SU-DHL-6 (cell line): ENCODE data around the gene CACFD1.

Source experiments
- H2AFZ ChIP-seq: fragments of 200-600 bp; sonication (generic); 2 replicates; pipeline ENCODE4 v1.6.1; 2014; ENCODE audit warnings: low read depth, mild to moderate bottlenecking, moderate library complexity, mixed read lengths, antibody characterized with exemption, low read length; ENCODE audit not compliant: severe bottlenecking
- H3F3A ChIP-seq: fragments of 200-600 bp; shearing (Covaris generic); 2 replicates; pipeline ENCODE4 v1.6.0; 2016; ENCODE audit warnings: antibody characterized with exemption, mild to moderate bottlenecking; ENCODE audit not compliant: insufficient read depth
- H3K27ac ChIP-seq: fragments of 200-600 bp; sonication (generic); 2 replicates; pipeline ENCODE4 v1.5.1; 2016; ENCODE audit warnings: low read depth, mild to moderate bottlenecking, low read length, moderate library complexity, mixed read lengths
- H3K27me3 ChIP-seq: fragments of 200-600 bp; sonication (generic), shearing (Covaris generic); 2 replicates; pipeline ENCODE4 v1.6.0; 2014; ENCODE audit warnings: mild to moderate bottlenecking, low read length
- H3K36me3 ChIP-seq: fragments of 200-600 bp; sonication (generic); 2 replicates; pipeline ENCODE4 v1.6.1; 2014; ENCODE audit warnings: mild to moderate bottlenecking, low read length, mixed read lengths
- H3K4me2 ChIP-seq: fragments of 300-600, 200-600 bp; shearing (Covaris generic), sonication (generic); 2 replicates; pipeline ENCODE4 v1.6.0; 2014; ENCODE audit warnings: low read length, low read depth, mild to moderate bottlenecking; ENCODE audit not compliant: poor library complexity, severe bottlenecking
- H3K4me3 ChIP-seq: fragments of 200-600 bp; sonication (generic); 2 replicates; pipeline ENCODE4 v1.5.1; 2014; ENCODE audit warnings: antibody characterized with exemption, low read length, mild to moderate bottlenecking, mixed read lengths; ENCODE audit not compliant: insufficient read depth, poor library complexity, severe bottlenecking
- H3K79me2 ChIP-seq: fragments of 200-600 bp; sonication (generic); 2 replicates; pipeline ENCODE4 v1.6.1; 2014; ENCODE audit warnings: mild to moderate bottlenecking, low read length, moderate library complexity; ENCODE audit not compliant: insufficient read depth
- H3K9ac ChIP-seq: fragments of 200-600 bp; sonication (generic); 2 replicates; pipeline ENCODE4 v1.7.0; 2014; ENCODE audit warnings: mild to moderate bottlenecking, low read length
- H3K9me2 ChIP-seq: fragments of 200-600 bp; sonication (generic); replicated peaks from 2 replicates; pipeline ENCODE4 v1.6.1; 2014; ENCODE audit warnings: low read length; ENCODE audit not compliant: insufficient read depth
- H3K9me3 ChIP-seq: fragments of 200-600 bp; sonication (generic); 2 replicates; pipeline ENCODE4 v1.6.1; 2014; ENCODE audit warnings: low read length, mixed read lengths; ENCODE audit not compliant: insufficient read depth
- H4K20me1 ChIP-seq: fragments of 200-600 bp; sonication (generic); 2 replicates; pipeline ENCODE4 v1.6.1; 2014; ENCODE audit warnings: low read depth, mild to moderate bottlenecking, antibody characterized with exemption, low read length, moderate library complexity, mixed read lengths
- EZH2phosphoT487 ChIP-seq: fragments of 200-600 bp; sonication (generic), shearing (Covaris generic); conservative IDR thresholded peaks from 2 replicates; pipeline ENCODE4 v1.6.1; 2018; ENCODE audit warnings: mild to moderate bottlenecking, antibody characterized with exemption, low read length, moderate library complexity, mixed read lengths
- TF ChIP-seq, protein P1 (sequence below): fragments of 200-600 bp; sonication (generic); IDR thresholded peaks from one replicate; pipeline ENCODE4 v1.5.1; 2017; ENCODE audit warnings: antibody characterized with exemption, mild to moderate bottlenecking, low read length, moderate library complexity; ENCODE audit not compliant: insufficient read depth, poor library complexity, severe bottlenecking

CACFD1 gene

GRCh38 chr9:133490865-133491655 is 31.3 kb downstream of the CACFD1 start:
- Histone ChIP-seq H3K9ac (no peak overlapping the region), H3K4me3 (no peak overlapping the region), H2AFZ (no peak overlapping the region), H3K27me3 (no peaks in the 10 kb centered on the region), H3K79me2 (no peaks in the 10 kb centered on the region), H3K4me2 (no peak overlapping the region), H3F3A (no peaks in the 10 kb centered on the region), H3K36me3 (no peaks in the 10 kb centered on the region), H4K20me1 (no peaks in the 10 kb centered on the region), H3K27ac (no peak overlapping the region), H3K9me2 (no peaks in the 10 kb centered on the region), H3K9me3 (no peaks in the 10 kb centered on the region)
- TF ChIP-seq, protein P1, sequence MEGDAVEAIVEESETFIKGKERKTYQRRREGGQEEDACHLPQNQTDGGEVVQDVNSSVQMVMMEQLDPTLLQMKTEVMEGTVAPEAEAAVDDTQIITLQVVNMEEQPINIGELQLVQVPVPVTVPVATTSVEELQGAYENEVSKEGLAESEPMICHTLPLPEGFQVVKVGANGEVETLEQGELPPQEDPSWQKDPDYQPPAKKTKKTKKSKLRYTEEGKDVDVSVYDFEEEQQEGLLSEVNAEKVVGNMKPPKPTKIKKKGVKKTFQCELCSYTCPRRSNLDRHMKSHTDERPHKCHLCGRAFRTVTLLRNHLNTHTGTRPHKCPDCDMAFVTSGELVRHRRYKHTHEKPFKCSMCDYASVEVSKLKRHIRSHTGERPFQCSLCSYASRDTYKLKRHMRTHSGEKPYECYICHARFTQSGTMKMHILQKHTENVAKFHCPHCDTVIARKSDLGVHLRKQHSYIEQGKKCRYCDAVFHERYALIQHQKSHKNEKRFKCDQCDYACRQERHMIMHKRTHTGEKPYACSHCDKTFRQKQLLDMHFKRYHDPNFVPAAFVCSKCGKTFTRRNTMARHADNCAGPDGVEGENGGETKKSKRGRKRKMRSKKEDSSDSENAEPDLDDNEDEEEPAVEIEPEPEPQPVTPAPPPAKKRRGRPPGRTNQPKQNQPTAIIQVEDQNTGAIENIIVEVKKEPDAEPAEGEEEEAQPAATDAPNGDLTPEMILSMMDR = no peak

DNA sequence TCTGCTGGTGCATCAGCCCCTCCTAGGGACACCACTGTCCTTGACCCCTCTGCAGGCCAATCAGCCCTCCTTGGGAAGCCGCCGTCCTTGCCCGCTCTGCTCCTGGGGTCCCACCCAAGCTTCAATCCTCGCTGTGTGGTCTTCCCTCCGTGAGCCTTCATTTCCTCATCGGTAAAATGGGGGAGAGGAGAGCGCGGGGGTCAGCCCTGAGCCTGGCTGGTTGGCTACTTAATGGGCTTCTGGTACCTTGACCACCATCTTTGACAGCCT is 31.8 kb downstream of the CACFD1 start:
- TF ChIP-seq, protein P1 = no peak
- TF ChIP-seq EZH2phosphoT487 = no peak
- Histone ChIP-seq H3K4me2 (no peak overlapping the region), H3K79me2 (no peaks in the 10 kb centered on the region), H3K27me3 (no peaks in the 10 kb centered on the region), H3K9me3 (no peaks in the 10 kb centered on the region), H3K9me2 (no peaks in the 10 kb centered on the region), H3K27ac (no peak overlapping the region), H4K20me1 (no peaks in the 10 kb centered on the region), H3F3A (no peaks in the 10 kb centered on the region), H3K4me3 (no peak overlapping the region), H3K36me3 (no peaks in the 10 kb centered on the region), H3K9ac (no peak overlapping the region), H2AFZ (no peak overlapping the region)

DNA sequence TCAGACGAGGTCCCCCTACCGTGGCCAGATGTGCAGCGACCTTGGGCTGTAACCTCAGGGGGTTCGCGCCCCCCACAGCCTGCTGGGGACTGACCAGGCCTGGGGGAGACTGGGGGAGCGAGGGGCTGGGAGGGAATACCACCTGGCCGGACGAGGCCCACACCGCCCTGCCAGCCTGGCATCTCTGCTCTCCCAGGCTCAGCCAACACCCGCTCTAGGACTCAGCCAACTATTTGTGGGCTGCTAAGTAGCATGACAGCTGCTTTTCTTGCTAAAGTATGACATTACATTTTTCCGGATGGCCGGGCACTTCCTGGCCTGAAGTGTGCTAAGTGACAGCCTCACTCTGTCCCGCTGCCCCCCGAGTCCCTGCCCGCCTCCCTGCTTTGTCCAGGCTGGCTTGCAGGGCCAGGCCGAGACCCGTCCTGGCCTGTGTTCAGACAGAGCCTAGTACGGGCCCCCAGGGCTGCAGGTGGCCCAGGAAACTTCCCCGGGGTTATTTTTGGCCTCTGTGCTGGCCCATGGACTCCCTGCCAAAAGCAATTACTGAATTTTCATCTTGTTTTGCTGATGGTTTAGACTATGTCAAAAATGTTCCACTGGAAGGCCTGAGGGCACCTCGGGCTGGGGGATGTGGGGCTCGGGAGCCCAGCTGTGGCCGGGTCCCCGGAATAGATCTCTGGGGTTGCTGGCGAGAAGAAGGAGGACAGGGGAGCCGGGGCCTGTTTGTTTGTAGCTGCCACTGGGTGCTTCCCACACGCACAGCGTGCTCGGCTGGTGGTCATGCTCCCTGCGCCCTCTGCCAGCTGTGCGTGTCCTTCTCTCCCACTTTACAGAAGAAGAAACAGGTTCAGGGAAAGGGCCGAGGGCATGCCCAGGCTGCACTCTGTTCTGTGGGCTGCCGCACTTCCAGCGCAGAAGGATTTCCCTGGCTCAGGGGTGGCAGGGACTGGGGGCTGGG is 32.6 kb downstream of the CACFD1 start:
- Histone ChIP-seq H3K9me3 (no peaks in the 10 kb centered on the region), H2AFZ (no peak overlapping the region), H4K20me1 (no peaks in the 10 kb centered on the region), H3K27me3 (no peaks in the 10 kb centered on the region), H3K4me2 (no peak overlapping the region), H3K79me2 (no peaks in the 10 kb centered on the region), H3K9ac (no peak overlapping the region), H3K4me3 (no peak overlapping the region), H3K9me2 (no peaks in the 10 kb centered on the region), H3K36me3 (no peaks in the 10 kb centered on the region), H3F3A (no peaks in the 10 kb centered on the region), H3K27ac (no peak overlapping the region)
- TF ChIP-seq, protein P1 = no peak
- TF ChIP-seq EZH2phosphoT487 = no peak
